Peyer's patch (tissue), 4 donors: ENCODE data around the gene FSTL1.

Experiments used
- CTCF ChIP-seq, 6 experiments: fragments of 450-650 bp in 4 of 6; fragments of 200-600 bp in 2 of 6; sonication (generic) in 1 of 6; IDR thresholded peaks; one replicate each; pipeline ENCODE4 v1.5.1; 2017 to 2019; ENCODE audit warnings: antibody characterized with exemption in 6 of 6, mild to moderate bottlenecking in 3 of 6, moderate library complexity in 1 of 6
- POLR2A ChIP-seq, 2 donors: fragments of 450-650 bp; IDR thresholded peaks; one replicate each; pipeline ENCODE4 v1.5.1; 2017; ENCODE audit warnings: antibody characterized with exemption in 2 of 2, mild to moderate bottlenecking in 2 of 2, moderate library complexity in 2 of 2

- TF ChIP-seq CTCF (IDR thresholded peaks at IDR 0.05) (no peak), POLR2A (IDR thresholded peaks at IDR 0.05) (no peak)
Measured at GRCh38 chr3:120451272-120451761, 525 bp upstream of the FSTL1 start.
